H1 (cell line): Measurements from ENCODE around the gene MOGAT2. TPM values are rescaled to one million over a fixed set of nuclear protein-coding genes. Genes with fewer than 3 reads are reported as not detected.

ENCODE experiments used
- ASH2L ChIP-seq: fragments of 200-600, 300-600 bp; sonication (generic); IDR thresholded peaks from one replicate; pipeline ENCODE4 v1.7.1; 2017; ENCODE audit warnings: low read length
- BACH1 ChIP-seq: IDR thresholded peaks from 2 replicates; pipeline ENCODE4 v1.6.1; 2012; ENCODE audit warnings: low read length, improper control_type of control experiment
- CEBPB ChIP-seq: IDR thresholded peaks from 2 replicates; pipeline ENCODE4 v1.6.1; 2012; ENCODE audit warnings: low read depth, low read length
- EP300 ChIP-seq, 2 experiments: IDR thresholded peaks; 1 replicate in 1 of 2; 2 replicates in 1 of 2; pipeline ENCODE4 v1.6.1; 2011 to 2012; ENCODE audit warnings: low read depth in 2 of 2, low read length in 2 of 2, mild to moderate bottlenecking in 2 of 2, borderline replicate concordance in 1 of 2, inconsistent platforms in 1 of 2, moderate library complexity in 1 of 2
- EZH2 ChIP-seq: fragments of 200-600 bp; sonication (generic); IDR thresholded peaks from 2 replicates; pipeline ENCODE4 v1.7.1; 2012; ENCODE audit warnings: low read depth, mild to moderate bottlenecking, moderate library complexity, low read length, inconsistent platforms; ENCODE audit not compliant: severe bottlenecking
- GTF2F1 ChIP-seq: IDR thresholded peaks from 2 replicates; pipeline ENCODE4 v1.6.1; 2012; ENCODE audit warnings: low read depth, low read length, improper control_type of control experiment, borderline replicate concordance
- JUND ChIP-seq: IDR thresholded peaks from 2 replicates; pipeline ENCODE4 v1.6.1; 2011; ENCODE audit warnings: mild to moderate bottlenecking, improper control_type of control experiment, low read length
- KDM4A ChIP-seq: IDR thresholded peaks from one replicate; pipeline ENCODE4 v1.7.1; 2012; ENCODE audit warnings: low read depth, mild to moderate bottlenecking, moderate library complexity, low read length, inconsistent platforms; ENCODE audit not compliant: severe bottlenecking
- NANOG ChIP-seq: IDR thresholded peaks from 2 replicates; pipeline ENCODE4 v1.6.1; 2011; ENCODE audit warnings: low read length, low read depth, mild to moderate bottlenecking, inconsistent platforms; ENCODE audit not compliant: insufficient read depth, poor library complexity, severe bottlenecking
- NRF1 ChIP-seq: IDR thresholded peaks from 2 replicates; pipeline ENCODE4 v1.6.1; 2011; ENCODE audit warnings: mild to moderate bottlenecking, low read depth, low read length, improper control_type of control experiment
- PHF8 ChIP-seq: fragments of 200-600 bp; sonication (generic); conservative IDR thresholded peaks from 2 replicates; pipeline ENCODE4 v1.7.1; 2012; ENCODE audit warnings: low read depth, mild to moderate bottlenecking, inconsistent platforms, low read length, moderate library complexity
- RAD21 ChIP-seq, 2 experiments: IDR thresholded peaks in 1 of 2; conservative IDR thresholded peaks in 1 of 2; 2 replicates each; pipeline ENCODE4 v1.6.1; 2011; ENCODE audit warnings: low read depth in 2 of 2, low read length in 2 of 2, improper control_type of control experiment in 1 of 2, inconsistent platforms in 1 of 2, mild to moderate bottlenecking in 1 of 2, moderate library complexity in 1 of 2
- RFX5 ChIP-seq: IDR thresholded peaks from 2 replicates; pipeline ENCODE4 v1.6.1; 2011; ENCODE audit warnings: low read depth, low read length, improper control_type of control experiment, borderline replicate concordance
- SIRT6 ChIP-seq: IDR thresholded peaks from one replicate; pipeline ENCODE4 v1.7.1; 2012; ENCODE audit warnings: low read length, inconsistent platforms
- SIX5 ChIP-seq: IDR thresholded peaks from 2 replicates; pipeline ENCODE4 v1.6.1; 2011; ENCODE audit warnings: mild to moderate bottlenecking, low read depth, low read length
- SP4 ChIP-seq: IDR thresholded peaks from 2 replicates; pipeline ENCODE4 v1.6.1; 2012; ENCODE audit warnings: low read length, inconsistent platforms
- SRF ChIP-seq: IDR thresholded peaks from 2 replicates; pipeline ENCODE4 v1.6.1; 2011; ENCODE audit warnings: mild to moderate bottlenecking, low read depth, low read length, moderate library complexity
- TAF1 ChIP-seq: IDR thresholded peaks from 2 replicates; pipeline ENCODE4 v1.6.1; 2011; ENCODE audit warnings: mild to moderate bottlenecking, low read depth, low read length
- TAF7 ChIP-seq: optimal IDR thresholded peaks from 2 replicates; pipeline ENCODE3; 2011; ENCODE audit warnings: low read depth, mild to moderate bottlenecking, inconsistent platforms, low read length, moderate library complexity, borderline replicate concordance
- TBP ChIP-seq: IDR thresholded peaks from 2 replicates; pipeline ENCODE4 v1.6.1; 2011; ENCODE audit warnings: low read depth, low read length, improper control_type of control experiment
- polyA plus RNA-seq, 7 experiments: library from polyadenylated mRNA; depleted of rRNA in 3 of 7; stranded (reverse) in 5 of 7; unstranded in 2 of 7; fragments of >200 nt in 5 of 7; fragments of 200-250 nt in 2 of 7; gene quantifications; 1 replicate in 5 of 7; 2 replicates in 1 of 7; 4 replicates in 1 of 7; pipeline versions ENCODE4 v1.2.1 to v1.2.3, GENCODE V29; 2011 to 2013; ENCODE audit warnings: missing spikeins in 2 of 7, mixed read lengths in 2 of 7
- total RNA-seq: library from RNA; stranded (reverse); fragmentation: NEBNext Ultra II Directional; extraction: Animal tissue kit (Norgen Biotek cat#: 25700); gene quantifications from 2 replicates; pipeline ENCODE4 v1.2.1, GENCODE V29; 2021
- TF ChIP-seq, protein P1 (sequence below), 3 experiments: IDR thresholded peaks; 1 replicate in 2 of 3; 2 replicates in 1 of 3; pipeline versions ENCODE4 v1.5.1 to v1.6.1; 2011; ENCODE audit warnings: low read length in 3 of 3, mild to moderate bottlenecking in 3 of 3, inconsistent platforms in 2 of 3, low read depth in 1 of 3, moderate library complexity in 1 of 3; ENCODE audit not compliant: insufficient read depth in 1 of 3; ENCODE audit errors: control extremely low read depth in 1 of 3

MOGAT2 gene
- total and polyA plus RNA-seq, 2 of the 8 experiments (the other 6 are each of a cell fraction or from before 2014, with no cell fraction given): not detected

DNA sequence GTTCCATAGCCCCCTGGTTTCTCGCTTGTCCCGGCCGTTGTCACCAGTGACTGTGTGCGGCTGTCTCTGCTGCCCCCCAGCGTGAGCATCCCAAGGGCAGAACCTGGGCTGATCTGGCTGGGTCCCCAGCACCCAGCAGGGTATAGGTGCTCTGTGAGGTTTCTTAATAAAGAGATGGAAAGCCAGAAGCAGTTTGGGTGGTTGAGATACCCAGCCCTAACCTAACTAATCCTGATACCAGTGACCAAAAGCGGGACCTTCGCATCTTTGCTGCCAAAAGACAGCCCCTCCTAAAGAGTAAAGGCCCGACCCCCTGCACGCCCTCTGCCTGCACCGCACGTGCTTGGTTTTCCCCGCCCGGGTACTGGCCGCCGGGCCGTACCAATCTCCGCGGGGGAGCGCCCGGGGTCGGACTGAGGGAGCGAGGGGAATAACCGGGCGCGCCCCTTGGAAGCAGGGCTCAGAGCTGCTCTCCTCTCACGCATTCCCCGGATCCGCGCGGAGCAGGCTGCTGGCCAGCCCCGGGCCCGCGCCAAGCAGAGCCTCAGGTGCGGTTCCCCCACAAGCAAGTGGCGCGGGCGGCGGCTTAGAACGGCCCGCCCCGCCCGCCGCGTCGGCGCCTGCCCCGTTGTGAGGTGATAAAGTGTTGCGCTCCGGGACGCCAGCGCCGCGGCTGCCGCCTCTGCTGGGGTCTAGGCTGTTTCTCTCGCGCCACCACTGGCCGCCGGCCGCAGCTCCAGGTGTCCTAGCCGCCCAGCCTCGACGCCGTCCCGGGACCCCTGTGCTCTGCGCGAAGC is 50.7 kb downstream of the MOGAT2 start, which contains the start of gene DGAT2 (continued):
- TF ChIP-seq, protein P1, sequence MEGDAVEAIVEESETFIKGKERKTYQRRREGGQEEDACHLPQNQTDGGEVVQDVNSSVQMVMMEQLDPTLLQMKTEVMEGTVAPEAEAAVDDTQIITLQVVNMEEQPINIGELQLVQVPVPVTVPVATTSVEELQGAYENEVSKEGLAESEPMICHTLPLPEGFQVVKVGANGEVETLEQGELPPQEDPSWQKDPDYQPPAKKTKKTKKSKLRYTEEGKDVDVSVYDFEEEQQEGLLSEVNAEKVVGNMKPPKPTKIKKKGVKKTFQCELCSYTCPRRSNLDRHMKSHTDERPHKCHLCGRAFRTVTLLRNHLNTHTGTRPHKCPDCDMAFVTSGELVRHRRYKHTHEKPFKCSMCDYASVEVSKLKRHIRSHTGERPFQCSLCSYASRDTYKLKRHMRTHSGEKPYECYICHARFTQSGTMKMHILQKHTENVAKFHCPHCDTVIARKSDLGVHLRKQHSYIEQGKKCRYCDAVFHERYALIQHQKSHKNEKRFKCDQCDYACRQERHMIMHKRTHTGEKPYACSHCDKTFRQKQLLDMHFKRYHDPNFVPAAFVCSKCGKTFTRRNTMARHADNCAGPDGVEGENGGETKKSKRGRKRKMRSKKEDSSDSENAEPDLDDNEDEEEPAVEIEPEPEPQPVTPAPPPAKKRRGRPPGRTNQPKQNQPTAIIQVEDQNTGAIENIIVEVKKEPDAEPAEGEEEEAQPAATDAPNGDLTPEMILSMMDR (IDR thresholded peaks at IDR 0.05; ENCODE audit: control extremely low read depth in 1 of 3, insufficient read depth in 1 of 3, low read depth in 1 of 3, low read length in 3 of 3): peak in 1 of 3 experiments; percentile 4; a peak in 1 of 4 replicates
- no peak for TF ChIP-seq BACH1
- TF ChIP-seq SRF: no peak
- no peak for TF ChIP-seq NRF1
- TF ChIP-seq KDM4A: no peak
- TF ChIP-seq TBP: no peak
- TF ChIP-seq TAF1: 0 out of 2 replicates have a peak, but pooled peaks have one; percentile 9
- TF ChIP-seq EP300 (IDR thresholded peaks at IDR 0.05; ENCODE audit: borderline replicate concordance in 1 of 2, low read depth in 2 of 2, low read length in 2 of 2): peak in 1 of 2 experiments; percentile 93; a peak in 1 of 3 replicates
- no peak for TF ChIP-seq SIX5
- peak; percentile 86 for TF ChIP-seq JUND
- TF ChIP-seq TAF7: peak; percentile 33
- TF ChIP-seq CEBPB: no peak
- no peak; the same call in 1 of the 2 replicates for TF ChIP-seq SP4
- no peak for TF ChIP-seq SIRT6
- no peak for TF ChIP-seq EZH2
- no peak for TF ChIP-seq RFX5
- peak; percentile 30; the same call in 1 of the 2 replicates for TF ChIP-seq PHF8
- peak; percentile 3 to 27; a peak in 1 of 4 replicates for TF ChIP-seq RAD21 (IDR thresholded peaks at IDR 0.05 in 1 of 2, conservative IDR thresholded peaks at IDR 0.05 in 1 of 2; ENCODE audit: low read depth in 2 of 2, low read length in 2 of 2)
- TF ChIP-seq ASH2L: peak; percentile 19
- TF ChIP-seq GTF2F1: no peak
- TF ChIP-seq NANOG: peak; percentile 61
